ENCODE results near the gene C1QTNF9B. TPM values are rescaled to one million over a fixed set of nuclear protein-coding genes. Genes with fewer than 3 reads are reported as not detected.
A peak's percentile ranks its signal among the peaks of the same experiment; 100 is the strongest.
"Not testable (repeated sequence)": the region's sequence is repeated elsewhere in the genome, so short reads cannot be mapped to it uniquely, and the experiment has no call there.

C1QTNF9B gene
- not detected for total RNA-seq

DNA sequence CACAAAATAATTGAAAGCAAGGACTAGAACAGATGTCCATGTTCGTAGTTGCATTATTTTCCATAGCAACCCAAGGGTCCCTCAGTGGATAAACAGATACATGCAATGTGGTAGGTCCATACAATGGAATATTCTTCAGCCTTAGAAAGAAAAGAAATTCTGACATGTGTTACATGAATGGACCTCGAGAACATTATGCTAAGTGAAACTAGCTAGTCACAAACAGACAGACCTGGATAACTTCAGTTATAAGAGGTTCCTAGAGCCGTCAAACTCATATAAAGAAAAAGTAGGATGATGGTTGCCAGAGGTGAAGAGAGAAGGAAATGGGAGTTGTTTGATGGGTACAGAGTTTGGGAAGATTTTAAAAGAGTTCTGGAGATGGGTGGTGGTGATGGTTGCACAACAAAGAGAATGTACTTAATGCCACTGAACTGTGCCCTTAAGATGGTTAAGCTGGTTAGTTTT, at the start of gene C1QTNF9B:
C1QTNF9B (minus strand) TSS at position 51 of the 468 bp plus-strand sequence.
- DNase-seq = not testable (repeated sequence)

DNA sequence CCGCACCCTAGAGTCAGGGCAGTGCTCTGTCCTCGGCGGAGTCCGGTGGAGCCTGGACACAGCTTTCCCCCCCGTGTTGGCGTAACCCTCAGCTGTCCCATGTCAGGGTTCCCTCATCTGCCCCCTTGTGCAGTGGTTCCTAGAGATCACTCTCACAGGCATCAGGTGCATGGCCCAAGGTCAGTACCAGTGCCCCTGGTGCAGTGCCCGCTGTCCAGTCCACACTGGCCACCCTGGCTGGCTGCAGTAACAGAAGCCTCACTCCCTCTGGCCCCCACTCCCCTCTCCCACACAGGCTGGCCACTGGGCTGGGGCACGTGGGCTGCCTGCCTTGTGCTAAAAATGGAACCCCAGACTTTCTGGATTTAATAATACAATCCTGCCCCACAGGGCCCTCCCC, 49.6 kb upstream of the C1QTNF9B start:
- DNase-seq = no peak

DNA sequence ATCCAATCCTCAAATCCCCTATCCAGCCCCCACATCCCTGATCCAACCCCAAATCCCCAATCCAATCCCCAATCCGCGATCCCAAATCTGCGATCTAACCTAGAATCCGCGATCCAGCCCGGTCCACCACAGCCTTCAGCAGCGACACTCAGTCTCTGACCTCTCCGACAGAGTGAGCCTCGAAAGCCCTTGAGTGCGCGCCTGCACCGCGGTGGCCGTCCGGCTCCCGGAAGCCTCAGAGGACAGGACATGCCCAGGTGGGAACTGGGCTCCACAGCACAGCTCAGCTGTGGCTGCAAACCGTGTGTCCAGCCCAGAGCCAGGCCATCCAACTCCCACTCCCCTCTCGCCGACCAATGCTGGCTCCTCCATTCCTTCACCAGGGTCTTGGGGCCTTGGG, 48.8 kb upstream of the C1QTNF9B start:
- DNase-seq = no peak

DNA sequence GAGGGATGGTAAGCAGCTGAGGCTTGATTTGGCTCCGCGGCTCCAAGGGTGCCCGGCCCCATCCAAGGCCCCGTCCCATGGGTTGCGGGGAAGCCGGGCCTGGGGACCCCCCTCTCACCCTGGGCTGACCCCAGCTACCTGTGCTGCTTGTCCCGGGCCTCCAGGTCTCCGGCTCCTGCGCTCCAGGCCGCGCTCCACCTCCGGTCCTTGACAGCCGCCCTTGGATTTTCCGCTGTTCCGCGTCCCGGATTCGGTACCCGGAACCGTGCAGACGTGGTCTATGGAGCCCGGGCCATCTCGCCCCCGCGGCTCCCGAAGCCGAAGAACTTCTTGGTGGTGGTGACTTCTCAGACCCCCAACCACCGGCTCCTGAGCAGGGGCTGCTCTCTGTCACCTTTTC, 48.3 kb upstream of the C1QTNF9B start:
- DNase-seq = no peak

DNA sequence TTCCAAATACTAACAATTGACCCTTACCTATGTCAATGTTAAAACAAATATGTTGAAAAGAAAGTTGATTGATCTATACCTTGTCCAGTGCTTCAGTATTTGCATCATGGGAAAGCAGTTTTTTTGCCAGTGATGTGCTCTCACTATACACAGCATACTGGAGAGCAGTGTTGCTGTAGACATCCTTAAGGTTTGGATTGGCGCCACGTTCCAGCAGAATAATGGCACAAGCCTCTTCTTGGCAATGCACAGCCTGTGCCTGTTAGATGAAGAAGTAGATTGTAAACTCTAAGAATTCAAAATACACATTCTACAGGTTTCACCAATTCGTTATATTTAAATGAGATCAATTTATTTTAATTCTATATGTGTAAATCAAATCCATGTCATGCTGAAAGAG, 43.9 kb upstream of the C1QTNF9B start:
- DNase-seq = no peak

DNA sequence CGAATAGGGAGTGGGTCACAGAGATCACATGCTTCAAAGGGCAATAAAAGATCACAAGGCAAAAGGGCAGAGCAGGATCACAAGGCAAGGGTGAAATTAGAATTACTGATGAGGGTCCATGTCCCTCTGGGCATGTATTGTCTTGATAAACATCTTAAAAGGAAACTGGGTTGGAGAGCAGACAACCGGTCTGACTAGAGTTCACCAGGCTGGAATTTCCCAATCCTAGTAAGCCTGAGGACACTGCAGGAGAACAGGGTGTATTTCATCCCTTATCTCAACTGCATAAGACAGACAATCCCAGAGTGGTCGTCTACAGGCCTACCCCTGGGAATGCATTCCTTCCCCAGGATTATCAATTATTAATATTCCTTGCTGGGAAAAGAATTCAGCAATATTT, 42.4 kb upstream of the C1QTNF9B start:
- not testable (repeated sequence) for DNase-seq

DNA sequence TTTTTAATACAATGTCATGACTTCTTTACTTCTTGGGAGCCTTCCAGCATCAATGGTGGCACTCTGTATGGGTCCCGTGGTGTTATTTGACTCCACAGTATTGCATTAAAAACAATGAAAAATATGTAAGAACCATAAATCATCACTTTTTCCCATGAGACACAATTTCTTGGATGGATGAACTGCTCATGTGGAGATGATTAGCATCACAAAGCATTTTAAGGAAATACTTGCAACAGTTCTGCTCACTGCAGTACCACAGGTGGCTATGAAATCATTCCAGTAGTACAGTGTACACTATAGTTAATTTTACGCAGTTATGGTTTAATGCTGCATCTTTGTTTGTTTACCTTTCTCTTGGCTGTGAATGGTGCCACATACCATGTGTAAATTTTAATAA, 37.2 kb upstream of the C1QTNF9B start:
- no peak for DNase-seq

DNA sequence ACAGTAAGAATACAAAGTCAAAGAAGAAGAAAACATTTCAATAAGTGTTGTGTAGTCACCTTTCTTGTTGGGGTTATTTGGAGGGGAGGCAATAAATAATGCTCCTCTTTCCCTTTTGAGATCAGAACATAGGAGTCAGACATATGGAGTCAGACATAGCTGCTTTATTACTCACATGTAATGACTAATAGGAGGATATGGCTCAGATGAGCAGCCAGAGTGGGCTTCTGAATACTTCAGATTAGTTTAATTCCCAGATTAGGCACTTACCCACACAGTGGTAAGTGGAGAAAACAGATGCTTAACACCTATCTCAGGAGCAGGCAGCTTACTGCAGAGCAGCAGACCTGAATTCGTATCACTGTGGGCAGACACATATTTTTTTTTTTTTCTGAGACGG, 31.7 kb upstream of the C1QTNF9B start:
- no peak for DNase-seq

DNA sequence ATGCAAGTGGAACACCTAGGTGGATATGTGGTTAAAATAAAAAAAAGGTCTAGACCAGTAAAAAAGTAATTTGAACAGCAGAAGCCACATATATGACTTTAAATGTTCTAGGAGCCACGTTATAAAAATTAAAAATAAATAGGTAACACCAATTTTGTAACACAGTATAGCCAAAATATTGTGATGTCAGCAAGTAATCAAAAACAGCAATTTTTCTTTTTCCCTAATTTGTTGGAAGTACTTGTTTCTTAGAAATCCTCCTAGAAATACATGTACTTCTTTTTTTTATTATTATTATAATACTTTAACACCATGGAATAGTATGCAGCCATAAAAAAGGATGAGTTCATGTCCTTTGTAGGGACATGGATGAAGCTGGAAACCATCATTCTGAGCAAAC, 25.7 kb upstream of the C1QTNF9B start:
- no peak for DNase-seq

DNA sequence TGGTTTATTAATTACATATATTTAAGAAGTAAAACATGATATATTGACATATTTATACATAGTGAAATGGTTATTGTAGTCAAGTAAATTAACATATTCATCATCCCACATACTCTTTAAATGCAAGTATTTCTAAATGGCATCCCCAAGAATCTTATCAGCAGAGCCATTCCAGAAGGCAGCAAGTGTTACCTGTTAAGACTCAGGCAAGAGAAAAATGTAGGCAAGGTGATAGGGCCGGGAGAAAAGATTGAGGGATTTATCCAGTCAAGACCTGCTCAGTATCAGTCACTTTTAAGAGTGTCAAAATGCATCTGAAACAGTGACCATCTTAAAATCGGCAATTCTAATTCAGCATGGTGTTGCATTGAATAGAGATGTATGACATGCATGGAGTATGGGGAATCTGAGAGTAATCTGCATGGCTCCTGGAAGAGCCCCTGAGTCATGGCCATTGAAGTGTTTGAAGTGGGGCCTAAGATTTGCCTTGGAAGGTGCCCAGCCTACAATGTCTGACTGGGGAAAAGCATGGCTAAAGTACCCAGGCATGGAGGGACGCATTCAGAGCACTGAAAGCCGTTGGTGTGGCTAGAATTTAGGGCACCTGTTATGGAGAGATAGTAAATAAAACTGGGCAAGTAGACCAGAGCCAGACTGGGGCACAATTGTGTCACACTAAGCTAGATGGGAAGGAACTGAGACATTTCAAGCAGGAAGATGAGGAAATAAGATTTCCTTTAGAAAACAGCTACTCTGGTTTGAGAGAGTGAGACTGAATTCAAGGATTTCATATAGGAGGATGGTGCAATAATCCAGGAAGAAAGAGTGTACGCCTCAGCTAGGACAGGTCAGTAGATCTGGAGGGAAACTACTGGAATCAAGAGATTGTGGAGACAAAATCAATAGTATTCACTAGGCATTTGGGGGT, 25.0 kb upstream of the C1QTNF9B start:
- no peak for DNase-seq

DNA sequence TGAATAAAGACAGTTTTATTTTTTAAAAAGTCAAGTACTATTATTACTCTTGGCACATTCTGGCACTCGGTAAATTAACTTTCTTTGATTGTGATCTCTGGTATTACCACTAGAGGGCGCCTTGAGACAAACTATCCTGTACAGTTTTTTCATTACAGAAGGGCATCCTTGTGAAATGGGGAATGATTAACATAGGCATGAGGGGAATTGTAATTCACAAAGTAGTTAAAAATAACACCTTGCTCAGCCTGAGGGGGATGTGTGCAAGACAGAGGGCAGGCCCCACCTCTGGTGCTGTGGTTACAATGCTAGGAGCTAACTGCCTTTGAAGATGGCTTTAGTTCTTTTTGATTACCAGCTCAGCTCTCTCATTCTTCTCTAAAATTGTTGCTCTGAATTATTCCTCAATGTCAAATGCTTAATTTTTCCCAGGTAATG, 24.2 kb upstream of the C1QTNF9B start:
- DNase-seq = no peak

DNA sequence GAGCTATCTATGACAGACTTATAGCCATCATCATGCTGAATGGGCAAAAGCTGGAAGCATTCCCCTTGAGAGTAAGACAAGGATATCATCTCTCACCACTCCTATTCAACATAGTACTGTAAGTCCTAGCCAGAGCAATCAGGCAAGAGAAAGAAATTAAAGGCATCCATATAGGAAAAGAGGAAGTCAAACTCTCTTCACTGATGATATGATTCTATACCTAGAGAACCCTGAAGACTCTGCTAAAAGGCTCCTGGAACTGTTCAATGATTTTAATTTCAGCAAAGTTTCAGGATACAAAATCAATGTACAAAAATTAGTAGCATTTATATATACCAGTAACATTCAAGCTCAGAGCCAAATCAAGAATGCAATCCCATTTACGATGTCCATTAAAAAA, 21.7 kb upstream of the C1QTNF9B start:
- no peak for DNase-seq

DNA sequence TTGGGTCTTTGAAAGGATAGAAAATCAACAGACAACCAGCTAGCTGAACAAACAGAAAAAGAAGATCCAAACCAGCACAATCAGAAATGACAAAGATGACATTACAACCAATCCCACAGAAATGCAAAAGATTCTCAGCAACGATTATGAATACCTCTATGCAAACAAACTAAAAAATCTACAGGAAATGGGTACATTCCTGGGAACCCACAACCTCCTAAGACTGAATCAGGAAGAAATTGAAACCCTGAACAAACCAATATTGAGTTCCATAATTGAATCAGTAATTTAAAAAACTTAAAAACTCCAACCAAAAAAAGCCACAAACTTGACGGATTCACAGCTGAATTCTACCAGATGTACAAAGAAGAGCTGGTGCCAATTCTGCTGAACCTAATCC, 20.9 kb upstream of the C1QTNF9B start:
- no peak for DNase-seq

DNA sequence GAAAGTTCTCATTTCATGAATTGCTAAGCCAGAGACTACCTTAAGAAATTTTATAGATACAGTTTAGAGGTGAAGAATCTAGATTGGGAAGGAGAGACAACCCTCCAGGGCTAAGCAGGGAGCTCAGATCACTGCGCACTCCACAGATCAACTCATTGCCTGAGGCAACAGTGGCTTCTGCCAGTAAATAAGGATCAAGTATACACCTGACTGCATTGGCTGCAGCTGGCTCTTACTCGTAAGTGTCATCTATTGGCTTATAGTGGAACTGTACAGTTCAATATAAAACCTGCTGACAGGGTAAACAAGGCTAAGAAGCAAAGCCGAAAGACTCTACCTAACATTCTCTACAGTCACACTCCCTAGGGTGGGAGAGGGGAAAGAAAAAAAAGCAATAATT, 18.0 kb upstream of the C1QTNF9B start:
- DNase-seq = no peak

DNA sequence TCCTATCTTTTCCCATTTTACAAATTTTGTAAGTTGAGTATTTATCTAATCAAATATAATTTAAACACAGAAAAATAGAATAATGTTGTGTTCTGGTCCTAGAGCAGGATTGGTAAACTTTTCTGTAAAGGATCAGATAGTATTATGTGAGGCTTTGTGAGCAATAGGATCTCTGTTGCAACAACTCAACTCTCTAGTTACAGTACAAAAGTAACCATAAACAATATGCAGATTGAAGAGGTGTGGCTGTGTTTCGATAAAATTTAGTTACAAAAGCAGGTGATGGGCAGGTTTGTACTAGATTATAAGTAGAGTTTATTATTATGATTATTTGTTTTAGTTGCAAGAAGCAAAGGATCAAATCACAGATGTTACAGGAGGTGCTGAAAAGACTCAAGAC, 15.2 kb upstream of the C1QTNF9B start:
- no peak for DNase-seq

DNA sequence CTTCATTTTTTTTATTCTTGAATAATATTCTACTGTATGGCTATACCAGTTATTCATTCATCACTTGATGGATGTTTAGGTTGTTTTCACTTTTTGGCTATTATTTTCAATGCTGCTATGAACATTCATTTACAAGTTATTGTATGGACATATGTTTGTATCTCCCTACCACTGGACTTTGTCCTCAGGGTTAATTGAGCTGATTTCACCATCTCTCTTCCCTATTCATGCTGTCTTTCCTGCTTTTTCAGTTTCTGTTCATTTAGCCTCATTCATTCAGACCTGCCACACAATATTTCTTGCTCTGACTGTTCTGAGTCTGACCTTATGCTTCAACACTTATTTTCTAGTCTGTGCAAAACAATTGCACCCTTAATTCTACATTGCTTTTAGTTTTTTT, 12.3 kb upstream of the C1QTNF9B start:
- no peak for DNase-seq

DNA sequence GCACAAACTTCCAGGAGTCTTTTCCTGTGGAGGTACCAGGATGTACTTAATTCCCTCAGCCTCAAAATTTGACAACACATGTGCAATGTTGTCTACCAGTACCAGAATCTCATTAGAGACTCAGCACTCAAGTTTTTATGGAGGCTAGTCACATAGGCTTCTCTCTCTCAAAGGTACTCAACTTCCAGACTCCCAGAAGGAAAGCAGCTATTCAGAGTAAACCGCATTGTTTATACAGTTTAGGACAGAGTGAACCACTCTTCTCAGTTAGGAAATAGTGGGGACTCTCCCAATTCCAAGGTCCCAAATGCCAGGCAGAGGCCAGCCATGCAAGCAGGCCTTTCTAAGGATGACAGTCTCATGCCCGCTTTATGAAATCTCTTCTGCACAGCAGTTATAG, 8.5 kb upstream of the C1QTNF9B start:
- DNase-seq = no peak

DNA sequence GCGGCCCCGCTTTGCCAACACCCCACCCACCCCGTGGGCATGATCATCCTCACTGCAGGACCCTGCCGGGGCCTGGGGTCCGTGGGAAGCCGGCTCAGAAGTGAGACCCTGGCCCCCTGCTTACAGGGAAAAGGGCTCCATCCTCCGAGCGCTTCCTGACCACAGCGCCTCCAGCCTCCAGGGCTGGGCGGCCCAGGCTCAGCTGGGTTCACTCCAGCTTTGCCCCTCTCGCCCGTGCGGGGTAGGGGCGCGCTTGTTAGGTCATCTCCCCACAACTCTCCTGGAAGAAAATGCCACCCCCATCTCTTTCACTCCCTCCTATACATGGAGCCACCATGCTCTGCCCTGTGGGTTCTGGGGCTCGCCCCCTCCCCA, 6.6 kb upstream of the C1QTNF9B start:
- DNase-seq = no peak

DNA sequence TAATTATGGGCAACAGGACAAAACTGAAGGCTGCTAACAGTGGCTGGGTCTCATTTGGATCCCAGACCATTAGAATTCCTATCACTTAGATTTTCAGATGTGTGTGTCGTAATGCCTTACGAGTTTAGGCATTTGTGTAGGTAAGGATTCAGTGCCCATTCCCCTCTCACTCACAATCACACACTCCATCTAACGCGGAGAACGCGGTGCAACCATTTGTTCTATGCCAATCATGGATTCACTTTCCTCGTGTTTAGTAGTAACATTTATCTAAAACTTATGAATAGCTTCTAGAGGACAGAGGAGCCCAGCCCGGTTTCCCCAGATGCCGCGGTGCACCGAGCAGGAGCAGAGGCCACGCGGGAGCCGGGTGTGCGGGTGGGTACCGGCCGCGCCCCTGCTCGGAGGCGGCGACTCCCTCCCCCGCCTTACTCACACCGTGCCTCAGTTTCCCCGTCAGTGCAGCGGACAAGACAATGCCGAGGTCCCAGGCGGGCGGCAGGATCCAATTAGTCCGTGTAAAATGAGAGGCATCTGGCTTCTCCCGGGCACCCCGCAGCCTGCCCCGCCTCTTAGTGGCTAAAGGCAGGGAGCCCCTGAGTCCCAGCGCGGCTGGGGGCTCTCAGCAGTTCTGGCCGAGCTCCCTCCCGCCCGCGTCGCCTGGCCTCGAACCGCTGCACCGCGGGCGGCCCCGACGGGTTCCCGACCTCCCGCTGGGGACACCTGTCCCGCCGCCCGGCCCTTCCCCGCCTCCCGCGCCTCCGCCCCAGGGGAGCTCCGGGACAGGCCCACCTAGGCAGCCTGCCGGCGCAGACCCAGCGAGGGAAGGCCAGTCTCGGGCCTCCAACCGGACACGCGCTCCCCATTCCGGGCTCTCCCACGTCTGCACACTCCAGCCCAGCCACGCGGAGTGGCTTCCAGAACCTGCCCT, 5.9 kb upstream of the C1QTNF9B start:
- no peak for DNase-seq

DNA sequence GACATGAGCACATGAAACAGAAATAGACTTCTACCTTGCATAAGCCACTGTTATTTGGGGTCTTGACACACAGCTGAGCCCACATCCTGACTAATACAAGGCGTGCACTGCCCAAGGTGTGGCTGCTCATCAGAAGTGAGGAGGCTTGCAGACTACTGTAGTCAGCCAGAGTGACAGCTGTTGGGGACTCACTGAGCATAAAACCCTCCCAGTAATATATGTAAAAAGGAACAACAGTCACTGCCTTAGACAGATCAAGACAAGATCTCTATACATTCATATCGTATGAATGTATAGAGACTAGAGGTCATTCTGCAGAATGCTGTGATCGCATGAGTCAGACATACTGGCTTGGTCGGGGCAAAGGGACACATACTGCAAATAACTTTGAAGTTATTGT, 4.1 kb upstream of the C1QTNF9B start:
- no peak for DNase-seq

DNA sequence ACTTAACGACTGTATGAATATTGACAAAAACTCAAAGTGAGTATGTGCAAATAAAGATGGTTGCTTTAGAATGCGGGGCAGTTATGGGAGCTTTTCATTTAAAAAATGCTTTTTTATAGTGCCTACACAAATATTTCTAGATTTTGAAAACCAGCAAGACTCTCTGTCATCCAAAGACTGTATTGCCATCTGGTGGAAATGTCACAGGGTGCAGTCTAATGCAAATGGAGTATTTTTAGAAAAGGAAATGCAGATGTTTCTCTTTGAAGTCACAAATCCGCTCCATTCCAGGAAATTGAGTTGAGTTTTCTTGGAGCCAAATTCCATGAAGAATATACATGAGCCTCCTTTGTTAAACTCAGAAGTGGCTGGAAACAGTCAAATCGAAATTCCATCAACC, 2.3 kb upstream of the C1QTNF9B start:
- DNase-seq = peak; percentile 22

DNA sequence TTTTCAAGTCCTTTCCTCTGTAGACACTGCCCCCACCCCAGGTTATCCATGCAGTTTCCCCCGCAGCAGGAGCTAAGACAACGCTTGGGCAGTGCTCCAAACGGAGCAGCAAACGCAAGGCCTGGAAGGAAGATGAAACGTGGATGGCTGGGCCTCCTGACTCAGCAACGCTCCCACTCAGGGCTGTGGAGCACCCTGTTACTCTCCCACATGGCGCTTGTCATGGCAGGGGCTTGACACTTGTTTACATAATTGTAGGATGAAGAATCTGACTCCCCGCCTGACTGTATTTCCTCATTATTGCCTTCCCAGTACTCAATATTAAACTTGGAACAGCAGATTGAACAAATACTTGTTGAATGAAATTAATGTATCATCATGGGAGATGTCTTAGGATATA, 799 bp upstream of the C1QTNF9B start:
- no peak for DNase-seq

DNA sequence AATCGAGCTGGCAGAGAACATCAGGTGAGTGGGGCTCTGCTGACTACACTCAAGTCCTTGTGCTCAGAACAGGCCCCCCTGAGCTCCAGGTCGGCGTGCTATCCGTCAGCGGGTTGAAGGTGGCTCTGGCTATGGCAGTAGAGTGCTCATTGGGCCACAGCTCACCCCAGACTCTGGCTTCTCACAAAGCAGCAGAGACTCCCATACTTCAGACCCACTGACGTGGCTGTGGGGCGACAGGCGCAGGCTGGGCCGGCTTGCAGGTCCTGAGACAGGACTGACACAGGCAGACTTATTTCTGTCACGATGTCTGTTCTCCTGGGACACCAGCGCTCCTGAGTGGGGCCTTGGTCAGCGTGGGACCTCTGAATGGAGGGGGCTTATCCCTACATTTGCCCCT, 2.6 kb downstream of the C1QTNF9B start:
- not testable (repeated sequence) for DNase-seq

DNA sequence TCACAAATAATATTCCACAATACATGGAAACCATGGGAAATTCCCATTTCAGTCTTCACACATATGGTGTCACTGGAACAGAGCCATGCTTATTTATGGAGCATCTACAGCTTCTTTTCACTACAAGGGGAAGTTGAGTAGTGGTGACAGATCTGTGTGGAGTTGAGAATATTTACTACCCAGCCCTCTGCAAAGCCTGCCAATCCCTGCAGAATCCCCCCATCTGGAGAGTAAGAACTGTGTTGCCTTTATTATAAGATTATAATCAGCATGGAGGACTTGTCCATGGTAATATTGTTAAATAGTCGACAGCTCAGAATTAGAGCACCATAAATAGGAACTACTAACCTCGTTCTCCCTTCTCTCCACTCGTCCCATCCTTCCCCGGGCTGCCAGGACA, 3.5 kb downstream of the C1QTNF9B start:
- DNase-seq = not testable (repeated sequence)

All from effector CD4-positive, alpha-beta T cell (primary cell).